HG02763 (cell line): ENCODE measurements around the gene DTL.

Experiments used
- ATAC-seq: cut with Tn5 transposase; IDR thresholded peaks from one replicate; pipeline ENCODE4 v1.9.1; 2021; ENCODE audit warnings: mild to moderate bottlenecking, moderate library complexity; ENCODE audit not compliant: unreplicated experiment

Gene DTL

DNA sequence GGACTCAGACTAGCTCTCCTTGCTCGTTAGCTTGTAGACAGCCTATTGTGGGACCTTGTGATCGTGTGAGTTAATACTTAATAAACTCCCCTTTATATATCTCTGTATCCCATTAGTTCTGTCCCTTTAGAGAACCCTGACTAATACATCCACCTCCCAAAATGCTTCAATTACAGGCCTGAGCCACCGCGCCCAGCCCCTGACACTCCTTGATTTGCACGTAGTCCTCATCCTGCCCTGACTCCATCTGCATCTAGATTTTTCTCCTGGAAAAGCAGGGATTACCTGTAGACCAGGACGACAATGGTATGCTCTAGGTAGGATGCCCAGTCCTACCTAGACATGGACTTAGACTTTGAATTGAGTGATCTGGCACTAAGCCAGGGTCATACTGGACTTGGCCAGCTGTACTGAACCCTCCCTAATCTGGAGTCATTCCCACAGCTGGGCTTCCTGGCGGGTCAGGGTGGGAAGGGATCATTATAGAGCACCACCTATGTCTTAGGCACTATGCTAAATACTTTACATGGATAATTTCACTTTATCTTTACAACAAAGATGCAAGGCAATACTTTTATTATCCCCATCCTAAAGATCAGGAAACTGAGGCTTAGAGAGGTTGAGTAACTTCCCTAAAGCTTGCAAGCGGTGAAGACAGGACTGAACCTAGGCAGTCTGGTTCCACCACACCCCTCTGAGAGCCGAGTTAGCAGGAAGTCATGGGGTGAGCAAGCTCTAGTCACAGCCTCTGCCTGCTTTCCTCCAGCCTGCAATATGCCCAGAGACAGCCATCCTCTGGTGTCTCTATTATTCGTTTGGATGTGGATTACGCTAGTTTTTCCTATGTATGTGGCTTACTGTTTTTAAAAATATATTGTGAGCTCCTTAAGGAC is 89.4 kb downstream of the DTL start:
- no peak for ATAC-seq

DNA sequence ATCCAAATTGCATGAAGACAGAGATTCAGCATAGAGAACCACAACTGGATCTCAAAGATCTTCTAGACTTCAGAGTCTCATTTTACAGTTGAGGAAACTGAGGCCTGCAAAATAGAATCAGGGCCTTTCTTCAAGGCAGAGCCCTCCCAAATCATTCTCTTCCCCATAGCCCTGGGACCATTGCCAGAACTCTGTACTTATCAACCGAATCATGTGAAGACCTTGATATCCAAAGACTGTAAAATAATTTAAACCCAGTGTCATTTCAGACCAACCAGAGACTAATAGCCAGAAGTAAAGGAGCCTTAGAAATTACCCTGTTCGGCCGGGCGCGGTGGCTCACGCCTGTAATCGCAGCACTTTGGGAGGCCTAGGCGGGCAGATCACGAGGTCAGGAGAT is 90.1 kb downstream of the DTL start:
- no peak for ATAC-seq

- ATAC-seq: no peak
These were observed 91.7 kb downstream of the DTL start for GRCh38 chr1:212127221-212127620.

DNA sequence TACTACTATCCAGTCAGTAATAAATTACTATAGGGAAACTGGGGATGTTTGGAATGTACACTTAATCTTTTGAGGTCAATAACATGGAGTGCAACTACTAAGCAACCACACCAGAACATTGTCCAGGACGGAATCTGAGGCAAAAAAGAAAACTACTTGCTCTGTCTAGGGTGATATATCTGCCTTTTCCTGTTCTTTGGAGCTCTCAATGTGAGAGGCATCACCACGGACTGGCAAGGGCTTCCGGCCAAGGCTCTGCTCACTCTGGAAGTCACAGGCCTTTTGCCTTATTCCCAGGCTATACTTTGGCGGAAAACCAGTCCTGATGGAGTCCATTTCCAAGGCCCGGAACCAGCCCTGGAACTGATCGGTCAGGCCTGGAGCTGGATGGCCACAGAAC is 94.2 kb downstream of the DTL start:
- no peak for ATAC-seq

DNA sequence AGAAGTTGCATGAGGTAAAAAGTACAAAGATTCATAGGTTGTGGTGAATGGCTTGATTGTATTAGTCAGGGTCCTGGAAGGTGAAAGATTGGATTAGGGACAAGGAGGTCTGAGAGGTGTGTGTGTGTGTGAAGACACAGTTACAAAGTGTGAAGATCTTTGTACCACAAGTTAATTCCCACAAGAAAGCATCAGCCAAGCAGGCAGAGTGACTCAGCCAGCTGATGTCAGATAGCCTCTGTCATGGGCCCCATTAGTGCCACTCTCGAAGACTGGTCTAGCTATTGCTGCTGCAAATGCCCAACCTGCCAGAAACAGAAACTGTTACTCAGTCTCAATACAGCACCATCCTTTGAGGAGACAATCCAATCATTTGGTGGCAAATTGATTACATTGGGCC is 96.5 kb downstream of the DTL start:
- ATAC-seq: no peak

- ATAC-seq: no peak
These were observed 97.8 kb downstream of the DTL start for GRCh38 chr1:212133319-212133718.

- no peak for ATAC-seq
These were observed 99.6 kb downstream of the DTL start for GRCh38 chr1:212135166-212135565.

GRCh38 chr1:212137854-212138253 is 102.3 kb downstream of the DTL start:
- ATAC-seq: no peak

DNA sequence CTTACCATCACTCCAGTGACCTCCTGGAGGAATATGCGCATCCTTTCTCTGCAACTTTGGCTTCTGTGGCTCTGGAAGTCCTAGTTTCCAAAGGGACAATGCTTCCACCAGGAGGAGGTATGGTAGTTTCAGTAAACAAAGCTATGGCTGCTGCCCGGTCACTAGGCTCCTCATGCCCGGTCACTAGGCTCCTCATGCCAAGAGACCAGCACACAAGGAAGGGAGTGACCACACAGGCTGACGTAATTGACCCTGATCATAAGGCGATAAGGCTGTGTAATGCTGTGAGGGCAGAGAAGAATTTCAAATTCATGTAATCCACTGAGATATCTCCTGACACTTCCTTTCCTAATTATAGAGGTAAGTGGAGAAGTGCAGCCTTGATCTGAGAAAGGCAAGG is 102.9 kb downstream of the DTL start:
- ATAC-seq: no peak

DNA sequence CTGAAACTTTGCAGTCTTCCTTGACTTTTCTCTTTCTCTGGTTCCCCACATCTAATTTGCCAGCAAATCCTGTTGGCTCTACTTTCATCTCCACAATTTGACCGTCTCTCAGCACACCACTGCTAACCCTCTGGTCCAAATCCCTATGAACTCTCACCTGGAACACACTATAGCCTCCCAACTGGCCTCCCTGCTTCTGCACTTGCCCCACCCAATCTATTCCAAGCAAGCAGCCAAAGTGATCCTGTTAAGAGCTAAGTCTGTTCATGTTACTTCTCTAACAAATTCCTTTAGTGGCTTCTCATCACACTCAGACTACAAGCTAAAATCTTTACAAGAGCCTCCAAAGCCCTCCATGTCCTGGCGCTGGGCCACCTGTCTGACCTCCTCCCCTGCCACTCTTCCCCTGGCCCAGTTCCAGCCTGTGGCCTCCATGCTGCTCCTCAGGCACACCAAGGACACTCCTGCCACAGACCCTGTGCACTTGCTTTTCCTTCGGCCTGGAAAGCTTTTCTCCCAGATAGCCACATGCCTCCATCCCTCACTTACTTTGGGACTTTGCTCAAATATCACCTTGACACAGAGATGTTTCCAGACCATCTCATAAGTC is 104.1 kb downstream of the DTL start:
- ATAC-seq: no peak

DNA sequence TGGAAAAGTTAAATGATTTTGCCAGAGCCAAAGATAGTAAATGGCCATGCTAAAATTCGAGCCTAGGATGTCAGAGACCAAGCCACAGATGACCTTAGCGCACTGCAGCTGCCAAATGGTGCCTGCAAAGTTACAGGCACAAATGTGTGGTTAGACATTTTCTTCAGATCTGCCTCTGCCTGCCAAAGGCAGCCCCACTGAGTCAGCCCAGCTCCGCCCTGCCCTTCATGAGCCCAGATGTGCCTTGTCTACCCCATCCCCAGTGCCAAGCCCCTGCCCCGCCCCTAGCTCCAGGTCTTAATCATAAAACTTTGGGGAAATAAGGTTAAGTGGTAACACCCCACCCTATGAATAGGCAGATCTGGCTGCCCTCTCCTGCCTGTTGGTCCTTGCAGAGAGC is 105.9 kb downstream of the DTL start:
- ATAC-seq: no peak

- no peak for ATAC-seq
These were observed 107.5 kb downstream of the DTL start for GRCh38 chr1:212142883-212143530.

GRCh38 chr1:212147581-212148033 is 112.1 kb downstream of the DTL start:
- no peak for ATAC-seq

GRCh38 chr1:212149566-212149965 is 114.0 kb downstream of the DTL start:
- ATAC-seq: no peak

DNA sequence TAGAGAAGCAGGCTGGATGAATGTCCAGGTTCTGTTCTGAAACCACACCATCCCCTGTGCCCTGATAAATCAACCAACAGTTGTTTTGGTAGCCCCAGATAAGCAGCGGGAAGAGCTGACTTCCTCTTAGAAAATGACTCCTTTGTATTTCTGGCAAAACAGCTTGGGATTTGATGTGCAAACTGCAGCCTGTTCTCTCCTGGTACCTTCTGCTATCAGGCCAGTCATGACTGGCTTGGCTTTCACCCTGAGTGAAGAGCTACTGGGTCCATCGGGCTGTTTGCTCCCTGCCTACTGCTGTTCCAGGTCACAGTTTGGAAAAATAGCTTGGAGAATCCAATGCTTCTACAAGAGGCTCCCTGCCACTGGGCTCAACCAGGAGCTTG is 116.8 kb downstream of the DTL start:
- ATAC-seq: no peak

DNA sequence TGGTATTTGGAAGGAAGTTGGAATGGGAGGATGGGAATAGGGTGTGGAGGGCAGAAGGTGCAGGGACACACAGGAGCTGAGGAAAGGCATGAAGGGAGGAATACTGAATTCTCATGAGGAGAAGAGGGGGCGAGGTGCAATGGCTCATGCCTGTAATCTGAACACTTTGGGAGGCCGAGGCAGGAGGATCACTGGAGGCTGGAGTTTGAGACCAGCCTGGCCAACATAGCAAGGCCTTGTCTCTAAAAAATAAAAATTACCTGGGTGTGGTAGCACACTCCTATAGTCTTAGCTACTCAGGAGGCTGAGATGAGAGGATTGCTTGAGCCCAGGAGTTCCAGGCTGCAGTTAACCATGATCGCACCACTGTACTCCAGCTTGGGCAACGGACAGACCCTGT is 117.3 kb downstream of the DTL start:
- ATAC-seq: no peak

DNA sequence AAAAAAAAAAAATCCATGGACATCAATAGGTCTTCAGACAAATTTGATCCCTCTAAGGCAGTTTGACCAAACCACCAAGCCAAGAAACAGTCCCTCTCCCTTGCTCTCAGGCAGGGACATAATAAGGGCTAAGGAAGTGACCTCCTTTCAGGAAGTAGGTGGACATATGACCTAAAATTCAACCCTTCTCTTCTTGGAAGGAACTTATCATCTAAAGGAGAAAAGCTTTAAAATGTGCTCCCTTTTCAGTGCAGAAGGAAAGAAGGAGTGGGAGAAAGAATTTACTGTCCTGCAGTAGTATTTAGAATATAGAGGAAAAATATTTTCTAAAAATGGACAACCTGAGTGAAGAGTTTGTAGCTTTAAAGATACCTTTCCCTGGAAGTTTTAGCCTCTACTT is 118.1 kb downstream of the DTL start:
- ATAC-seq: no peak
